ENCODE results near the gene S100A4.

S100A4 gene

DNA sequence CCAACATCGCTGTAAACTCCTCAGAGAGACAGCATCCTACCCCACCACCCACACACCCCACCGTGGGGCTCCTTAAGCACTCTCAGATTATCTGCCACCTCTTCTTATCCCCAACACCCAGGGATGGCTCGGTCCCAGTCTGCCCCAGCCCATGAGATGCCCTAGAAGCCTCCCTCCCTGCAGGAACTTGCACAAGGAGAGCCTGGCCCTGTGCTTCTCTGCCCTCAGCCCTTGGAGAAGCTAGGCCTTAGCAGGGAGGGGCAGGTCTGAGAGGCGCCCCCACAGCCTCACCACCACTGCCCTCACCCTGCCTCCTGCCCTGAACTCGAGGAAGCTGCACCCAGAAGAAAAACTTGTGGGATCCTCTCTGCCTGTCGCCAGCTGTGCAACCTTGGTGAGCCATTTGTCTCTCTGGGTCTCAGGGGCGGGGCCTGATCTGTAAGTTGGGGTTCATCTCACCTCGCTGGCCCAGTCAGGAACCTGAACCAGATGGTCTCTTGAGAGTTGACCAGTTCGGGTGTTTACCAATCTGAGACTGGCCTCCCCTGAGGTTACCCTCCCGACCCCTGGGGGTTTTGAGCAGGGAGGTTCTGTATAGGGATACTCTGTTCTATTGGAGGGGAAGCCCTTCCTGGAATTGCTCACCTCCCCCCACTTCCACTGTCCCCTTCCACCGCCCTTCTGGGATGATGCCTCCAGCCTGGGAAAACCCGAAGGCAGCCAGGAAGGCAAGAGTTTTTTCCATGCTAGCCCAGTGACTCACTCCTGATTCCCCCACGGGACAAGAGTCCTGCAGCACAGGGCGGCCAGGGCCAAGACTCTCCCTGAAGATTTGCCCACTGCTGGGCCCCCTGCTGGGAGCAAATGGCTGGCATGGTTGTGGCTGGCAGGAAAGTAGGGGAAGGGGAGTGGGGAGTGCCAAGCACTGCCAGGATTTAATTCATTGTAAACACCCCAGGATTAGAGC, 3.4 kb upstream of the S100A4 start, which contains the start of gene S100A3:
TSS of gene S100A3 (minus strand) at position 537 of the 967 bp plus-strand sequence. CDS start 773 bp downstream, outside the sequence.
- Histone ChIP-seq H3K27ac (ENCODE audit: low read depth, low read length) (no peak within 1 kb of the TSS), H3K4me1 (ENCODE audit: control insufficient read depth in 1 of 2, insufficient read depth in 2 of 2, low read length in 2 of 2) (peaks cover 31 to 36% of the 10 kb centered on the region in 2 donors), H3K4me3 (ENCODE audit: low read depth in 1 of 2, low read length in 2 of 2) (no peak within 1 kb of the TSS), H3K9ac (ENCODE audit: low read depth in 1 of 2, low read length in 2 of 2) (no peak within 1 kb of the TSS), H3K36me3 (ENCODE audit: control insufficient read depth in 1 of 2, insufficient read depth in 2 of 2, low read length in 2 of 2) (no peaks in the 10 kb centered on the region), H3K9me3 (ENCODE audit: control insufficient read depth in 1 of 2, low read length in 2 of 2) (no peaks in the 10 kb centered on the region), H3K27me3 (ENCODE audit: control insufficient read depth in 1 of 2, insufficient read depth in 2 of 2, low read length in 2 of 2) (no peaks in the 10 kb centered on the region)

DNA sequence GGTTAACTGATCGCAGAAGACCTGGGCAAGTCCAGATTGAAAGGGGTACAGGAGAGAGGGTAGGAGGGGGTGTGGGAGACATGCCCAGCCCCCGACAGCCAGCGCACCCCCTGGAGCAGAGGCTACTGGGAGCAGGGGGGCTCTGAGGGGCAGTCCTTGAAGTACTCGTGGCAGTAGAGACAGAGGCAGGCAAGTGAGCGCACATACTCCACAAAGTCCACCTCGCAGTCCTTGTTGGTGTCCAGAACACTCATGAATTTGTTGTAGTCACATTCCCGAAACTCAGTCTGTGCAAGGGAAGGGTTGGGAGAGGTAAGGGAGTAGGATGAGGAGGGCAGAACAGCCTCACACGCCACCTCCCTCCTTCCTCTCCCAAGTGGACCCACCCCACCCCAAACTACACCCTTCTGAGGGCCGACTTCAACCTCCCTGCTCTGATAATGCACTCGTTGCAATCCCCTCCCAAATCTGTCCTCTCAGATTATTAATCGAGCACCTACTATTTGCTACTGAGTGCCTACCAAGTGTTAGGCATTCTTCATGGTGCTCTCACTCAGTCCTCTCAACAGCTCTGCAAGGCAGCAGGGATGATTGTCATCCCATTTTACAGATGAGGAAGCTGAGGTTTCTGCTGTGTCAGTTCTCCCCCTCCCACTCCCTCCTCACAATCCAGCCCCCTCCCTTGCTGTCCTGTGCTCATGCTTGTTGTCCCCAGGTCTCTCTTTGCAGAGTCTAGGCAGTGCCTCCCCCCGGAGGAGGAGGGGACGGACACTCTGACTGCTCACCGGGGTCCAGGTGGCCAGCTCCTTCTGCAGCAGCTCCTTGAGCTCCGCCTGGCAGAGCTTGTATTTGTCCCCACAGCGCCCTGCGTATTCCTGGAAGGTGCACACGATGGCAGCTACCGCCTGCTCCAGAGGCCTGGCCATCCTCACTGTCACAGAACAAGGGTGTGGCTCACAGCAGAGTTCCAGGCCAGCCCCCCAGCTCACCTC, 2.2 kb upstream of the S100A4 start:
- Histone ChIP-seq H3K9me3 (ENCODE audit: control insufficient read depth in 1 of 2, low read length in 2 of 2) (no peaks in the 10 kb centered on the region), H3K27ac (ENCODE audit: low read depth, low read length) (no peak overlapping the region), H3K4me1 (ENCODE audit: control insufficient read depth in 1 of 2, insufficient read depth in 2 of 2, low read length in 2 of 2) (peaks cover 40 to 47% of the 10 kb centered on the region in 2 donors), H3K4me3 (ENCODE audit: low read depth in 1 of 2, low read length in 2 of 2) (no peak overlapping the region), H3K27me3 (ENCODE audit: control insufficient read depth in 1 of 2, insufficient read depth in 2 of 2, low read length in 2 of 2) (no peaks in the 10 kb centered on the region), H3K36me3 (ENCODE audit: control insufficient read depth in 1 of 2, insufficient read depth in 2 of 2, low read length in 2 of 2) (no peaks in the 10 kb centered on the region), H3K9ac (ENCODE audit: low read depth in 1 of 2, low read length in 2 of 2) (no peak overlapping the region)

DNA sequence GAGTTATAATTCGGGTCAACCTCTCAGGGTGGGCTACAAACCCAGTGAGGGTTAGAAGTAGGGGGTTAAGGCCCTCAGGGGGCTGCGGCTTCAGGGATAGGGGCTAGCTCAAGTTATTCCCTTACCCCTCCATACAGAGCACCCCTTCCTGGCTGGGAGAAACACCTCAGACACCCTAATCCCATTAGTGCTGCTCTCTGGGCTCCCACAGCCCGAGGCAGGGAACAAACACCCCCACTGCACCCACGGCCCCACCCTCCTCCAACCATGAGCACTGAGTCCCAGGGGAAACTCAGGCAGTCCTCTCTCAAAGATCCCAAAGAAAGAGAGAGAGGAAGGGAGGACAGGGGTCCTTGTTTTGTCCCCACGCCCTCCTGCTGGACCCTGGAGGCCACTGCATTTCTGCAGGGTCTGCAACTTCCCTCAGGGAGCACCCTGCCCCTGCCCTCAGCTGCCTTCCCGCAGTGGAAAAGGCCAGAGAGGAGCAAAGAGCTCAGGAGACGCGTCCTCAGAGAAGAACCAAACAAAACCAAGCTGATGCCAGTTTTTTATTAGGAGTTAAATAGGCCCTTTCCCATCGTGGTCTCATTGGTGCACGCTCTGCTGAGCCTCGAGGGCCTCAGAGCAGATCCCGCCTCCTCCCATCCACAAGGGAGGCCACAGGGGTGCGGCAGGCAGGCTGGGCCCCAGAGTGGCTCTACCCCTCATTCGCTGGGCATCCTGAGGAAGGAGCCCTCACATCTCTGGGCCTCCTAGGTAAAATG, 1.4 kb upstream of the S100A4 start:
- Histone ChIP-seq H3K9ac (ENCODE audit: low read depth in 1 of 2, low read length in 2 of 2) (no peak overlapping the region), H3K4me3 (ENCODE audit: low read depth in 1 of 2, low read length in 2 of 2) (no peak overlapping the region), H3K4me1 (ENCODE audit: control insufficient read depth in 1 of 2, insufficient read depth in 2 of 2, low read length in 2 of 2) (peaks cover 40 to 51% of the 10 kb centered on the region in 2 donors), H3K36me3 (ENCODE audit: control insufficient read depth in 1 of 2, insufficient read depth in 2 of 2, low read length in 2 of 2) (no peaks in the 10 kb centered on the region), H3K27me3 (ENCODE audit: control insufficient read depth in 1 of 2, insufficient read depth in 2 of 2, low read length in 2 of 2) (no peaks in the 10 kb centered on the region), H3K9me3 (ENCODE audit: control insufficient read depth in 1 of 2, low read length in 2 of 2) (no peaks in the 10 kb centered on the region), H3K27ac (ENCODE audit: low read depth, low read length) (no peak overlapping the region)

DNA sequence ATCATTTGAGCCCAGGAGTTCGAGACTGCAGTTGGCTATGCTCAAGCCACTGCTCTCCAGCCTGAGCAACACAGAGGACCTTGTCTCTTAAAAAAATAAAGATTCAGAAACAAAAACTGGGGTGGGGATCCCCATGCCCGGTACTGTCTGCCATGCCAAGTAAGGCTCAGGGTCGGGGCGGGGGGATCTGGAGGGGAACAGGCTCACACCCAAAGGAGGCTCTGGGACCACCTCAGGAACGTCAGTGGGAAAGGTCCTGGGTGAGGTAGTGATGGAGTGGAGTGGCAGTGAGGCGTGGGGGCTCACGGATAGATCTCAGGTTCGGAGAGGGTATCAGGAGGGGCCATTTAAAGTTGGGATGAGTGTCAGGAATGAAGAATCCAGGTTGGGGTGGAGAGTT, 765 bp upstream of the S100A4 start:
- Histone ChIP-seq H3K36me3 (ENCODE audit: control insufficient read depth in 1 of 2, insufficient read depth in 2 of 2, low read length in 2 of 2) (no peaks in the 10 kb centered on the region), H3K27me3 (ENCODE audit: control insufficient read depth in 1 of 2, insufficient read depth in 2 of 2, low read length in 2 of 2) (no peaks in the 10 kb centered on the region), H3K4me3 (ENCODE audit: low read depth in 1 of 2, low read length in 2 of 2) (no peak overlapping the region), H3K9me3 (ENCODE audit: control insufficient read depth in 1 of 2, low read length in 2 of 2) (no peaks in the 10 kb centered on the region), H3K9ac (ENCODE audit: low read depth in 1 of 2, low read length in 2 of 2) (no peak overlapping the region), H3K4me1 (ENCODE audit: control insufficient read depth in 1 of 2, insufficient read depth in 2 of 2, low read length in 2 of 2) (peaks cover 40 to 53% of the 10 kb centered on the region in 2 donors), H3K27ac (ENCODE audit: low read depth, low read length) (no peak overlapping the region)

DNA sequence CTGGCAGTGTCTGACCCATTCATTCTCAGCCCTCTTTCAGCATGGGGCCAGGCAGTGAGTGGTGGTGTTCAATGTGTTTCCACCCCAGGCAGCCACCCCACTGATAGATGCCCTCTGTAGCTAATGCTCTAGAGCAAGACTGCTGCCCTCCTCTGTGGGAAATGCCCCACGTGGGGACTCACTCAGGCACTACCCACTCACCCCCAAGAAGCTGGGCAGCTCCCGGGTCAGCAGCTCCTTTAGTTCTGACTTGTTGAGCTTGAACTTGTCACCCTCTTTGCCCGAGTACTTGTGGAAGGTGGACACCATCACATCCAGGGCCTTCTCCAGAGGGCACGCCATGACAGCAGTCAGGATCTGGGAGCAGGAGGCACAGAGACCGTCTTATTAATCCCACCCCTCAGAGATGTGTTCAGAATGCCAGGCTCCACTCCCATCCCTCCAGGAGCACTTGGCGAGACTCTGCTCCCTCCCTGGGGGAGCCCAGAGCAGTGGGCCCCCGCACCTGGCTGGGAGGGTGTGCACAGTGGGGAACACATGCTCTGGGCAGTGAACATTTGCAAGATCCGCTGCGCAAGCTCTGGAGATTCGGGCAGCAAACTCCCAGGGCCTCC, 1.0 kb downstream of the S100A4 start:
- H3K27ac ChIP-seq (ENCODE audit: low read depth, low read length): peak overlapping the region; percentile 76
- H3K36me3 ChIP-seq (ENCODE audit: control insufficient read depth in 1 of 2, insufficient read depth in 2 of 2, low read length in 2 of 2): no peaks in the 10 kb centered on the region
- peaks cover 55 to 66% of the 10 kb centered on the region in 2 donors for H3K4me1 ChIP-seq (ENCODE audit: control insufficient read depth in 1 of 2, insufficient read depth in 2 of 2, low read length in 2 of 2)
- H3K9me3 ChIP-seq (ENCODE audit: control insufficient read depth in 1 of 2, low read length in 2 of 2): no peaks in the 10 kb centered on the region
- H3K4me3 ChIP-seq (ENCODE audit: low read depth in 1 of 2, low read length in 2 of 2): peak overlapping the region; percentile 67 to 78
- H3K9ac ChIP-seq (ENCODE audit: low read depth in 1 of 2, low read length in 2 of 2): peak overlapping the region; percentile 76 to 85
- no peaks in the 10 kb centered on the region for H3K27me3 ChIP-seq (ENCODE audit: control insufficient read depth in 1 of 2, insufficient read depth in 2 of 2, low read length in 2 of 2)

DNA sequence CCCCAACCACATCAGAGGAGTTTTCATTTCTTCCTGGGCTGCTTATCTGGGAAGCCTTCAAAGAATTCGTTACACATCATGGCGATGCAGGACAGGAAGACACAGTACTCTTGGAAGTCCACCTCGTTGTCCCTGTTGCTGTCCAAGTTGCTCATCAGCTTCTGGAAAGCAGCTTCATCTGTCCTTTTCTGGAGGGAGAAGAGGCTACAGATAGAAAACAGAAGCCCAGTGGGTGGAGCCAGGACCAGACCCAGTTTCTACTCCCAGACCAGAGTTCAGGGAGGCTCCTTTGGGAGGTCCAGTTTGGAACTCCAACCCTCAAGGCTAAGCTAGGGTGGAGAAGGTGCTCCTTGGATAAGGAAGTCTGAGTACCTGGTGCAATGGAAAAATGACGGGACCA, 1.9 kb downstream of the S100A4 start:
- Histone ChIP-seq H3K9me3 (ENCODE audit: control insufficient read depth in 1 of 2, low read length in 2 of 2) (no peaks in the 10 kb centered on the region), H3K36me3 (ENCODE audit: control insufficient read depth in 1 of 2, insufficient read depth in 2 of 2, low read length in 2 of 2) (no peaks in the 10 kb centered on the region), H3K27ac (ENCODE audit: low read depth, low read length) (no peak overlapping the region), H3K4me3 (ENCODE audit: low read depth in 1 of 2, low read length in 2 of 2) (peak overlapping the region in 1 of 2 donors; percentile 78), H3K27me3 (ENCODE audit: control insufficient read depth in 1 of 2, insufficient read depth in 2 of 2, low read length in 2 of 2) (no peaks in the 10 kb centered on the region), H3K9ac (ENCODE audit: low read depth in 1 of 2, low read length in 2 of 2) (peak overlapping the region in 1 of 2 donors; percentile 85), H3K4me1 (ENCODE audit: control insufficient read depth in 1 of 2, insufficient read depth in 2 of 2, low read length in 2 of 2) (peaks cover 55 to 57% of the 10 kb centered on the region in 2 donors)

DNA sequence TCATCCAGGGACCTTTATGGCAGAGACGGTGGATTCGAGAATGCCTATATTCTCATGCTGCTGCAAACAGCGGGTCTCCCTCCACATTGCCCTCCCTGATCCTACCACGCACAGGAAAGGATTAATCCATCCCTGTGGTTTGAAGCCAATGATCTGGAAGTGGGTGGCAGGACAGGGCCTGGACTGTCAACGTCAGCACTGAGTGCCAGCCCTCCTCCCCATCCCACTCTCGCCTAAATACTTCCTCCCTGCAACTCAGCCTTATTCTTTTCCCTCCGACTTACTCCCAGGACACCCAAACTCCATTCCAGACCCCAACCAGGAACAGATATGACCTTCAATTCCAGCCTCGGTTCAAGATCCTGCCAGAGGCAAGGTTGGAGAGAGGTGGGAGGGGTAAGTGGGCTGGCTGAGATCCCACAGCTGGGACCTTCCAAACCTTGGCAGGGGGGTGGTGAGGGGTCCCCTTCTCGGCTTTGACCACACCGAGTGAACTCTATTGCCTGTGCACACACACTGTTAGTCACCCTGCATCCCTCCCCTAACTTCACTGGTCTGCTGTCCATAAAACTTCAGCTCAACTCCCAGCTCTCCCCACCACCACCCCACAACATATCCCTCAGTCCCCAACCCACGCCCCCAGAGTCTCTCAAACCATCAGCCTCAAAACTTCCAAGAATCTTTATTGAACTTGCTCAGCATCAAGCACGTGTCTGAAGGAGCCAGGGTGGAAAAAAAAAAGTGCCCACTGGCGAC, 2.5 kb downstream of the S100A4 start:
- Histone ChIP-seq H3K9me3 (ENCODE audit: control insufficient read depth in 1 of 2, low read length in 2 of 2) (no peaks in the 10 kb centered on the region), H3K9ac (ENCODE audit: low read depth in 1 of 2, low read length in 2 of 2) (no peak overlapping the region), H3K4me3 (ENCODE audit: low read depth in 1 of 2, low read length in 2 of 2) (no peak overlapping the region), H3K36me3 (ENCODE audit: control insufficient read depth in 1 of 2, insufficient read depth in 2 of 2, low read length in 2 of 2) (no peaks in the 10 kb centered on the region), H3K27me3 (ENCODE audit: control insufficient read depth in 1 of 2, insufficient read depth in 2 of 2, low read length in 2 of 2) (no peaks in the 10 kb centered on the region), H3K4me1 (ENCODE audit: control insufficient read depth in 1 of 2, insufficient read depth in 2 of 2, low read length in 2 of 2) (peaks cover 51 to 56% of the 10 kb centered on the region in 2 donors), H3K27ac (ENCODE audit: low read depth, low read length) (no peak overlapping the region)

DNA sequence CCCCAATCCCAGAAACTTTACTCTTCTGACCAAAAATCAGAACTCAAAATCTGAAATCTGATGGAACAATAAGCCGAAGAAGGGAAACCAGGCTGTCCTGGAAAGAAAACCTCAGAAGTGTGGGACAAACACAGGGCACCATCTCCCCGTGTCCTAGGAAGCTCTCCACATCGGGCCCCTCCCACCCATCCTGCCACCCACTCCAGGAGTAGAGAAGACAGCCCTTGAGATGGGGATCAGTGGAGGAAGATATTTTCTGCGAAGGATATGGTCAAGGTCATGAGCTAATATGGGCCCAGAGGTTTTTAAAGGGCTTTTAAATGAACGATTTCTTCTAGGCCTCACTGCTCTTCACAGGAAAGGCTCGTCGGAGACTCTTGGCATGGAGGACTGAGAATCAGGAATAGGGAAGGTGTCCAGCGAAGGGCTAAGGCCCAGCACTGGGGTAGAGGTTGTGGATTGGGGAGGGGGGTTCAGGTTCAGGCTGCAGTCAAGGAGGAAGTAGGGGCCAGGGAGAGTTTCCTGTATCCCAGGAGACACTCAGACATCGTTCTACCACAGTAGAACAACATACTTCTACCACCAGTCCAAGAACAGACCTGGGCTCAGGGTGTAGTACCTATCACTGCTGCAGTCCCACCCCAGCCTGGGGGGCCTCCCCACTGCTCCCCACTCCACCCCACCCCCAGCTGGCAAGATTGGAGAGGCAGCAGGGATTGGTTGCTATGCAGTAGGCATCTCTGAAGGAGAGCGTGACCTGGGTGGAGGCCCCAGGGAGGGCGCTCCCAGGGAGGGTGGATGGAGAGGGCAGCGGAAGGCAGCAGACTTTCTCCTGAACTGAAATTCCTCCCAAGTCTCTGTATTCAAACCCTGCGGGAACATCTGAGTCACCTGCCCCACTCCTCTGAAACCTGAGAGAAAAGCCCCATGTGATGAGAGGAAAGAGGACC, 3.7 kb downstream of the S100A4 start:
- Histone ChIP-seq H3K4me1 (ENCODE audit: control insufficient read depth in 1 of 2, insufficient read depth in 2 of 2, low read length in 2 of 2) (peaks cover 60 to 65% of the 10 kb centered on the region in 2 donors), H3K27ac (ENCODE audit: low read depth, low read length) (no peak overlapping the region)

More for the DNA sequence above, 3.7 kb downstream of the S100A4 start:
- Histone ChIP-seq H3K36me3 (ENCODE audit: control insufficient read depth in 1 of 2, insufficient read depth in 2 of 2, low read length in 2 of 2) (no peaks in the 10 kb centered on the region), H3K4me3 (ENCODE audit: low read depth in 1 of 2, low read length in 2 of 2) (no peak overlapping the region), H3K9ac (ENCODE audit: low read depth in 1 of 2, low read length in 2 of 2) (no peak overlapping the region), H3K27me3 (ENCODE audit: control insufficient read depth in 1 of 2, insufficient read depth in 2 of 2, low read length in 2 of 2) (no peaks in the 10 kb centered on the region), H3K9me3 (ENCODE audit: control insufficient read depth in 1 of 2, low read length in 2 of 2) (no peaks in the 10 kb centered on the region)

Data from duodenal mucosa (tissue), 2 donors.